MM.1S (cell line): ENCODE measurements around the gene TEKT3.

ENCODE experiments used
- DNase-seq: peaks from one replicate; pipeline ENCODE4 v3.0.0-alpha.2; 2015
- H2AFZ ChIP-seq: fragments of 300-600 bp; sonication (generic); 2 replicates; pipeline ENCODE4 v1.6.0; 2016; ENCODE audit warnings: antibody characterized with exemption, low read length
- H3F3A ChIP-seq: fragments of 300-600 bp; sonication (generic); 2 replicates; pipeline ENCODE4 v1.6.1; 2016; ENCODE audit warnings: mild to moderate bottlenecking, antibody characterized with exemption, low read length, moderate library complexity, mixed read lengths; ENCODE audit not compliant: insufficient read depth
- H3K27ac ChIP-seq: fragments of 300-600 bp; sonication (generic); 2 replicates; pipeline ENCODE4 v1.5.1; 2016; ENCODE audit warnings: mild to moderate bottlenecking, low read length
- H3K27me3 ChIP-seq: fragments of 300-600 bp; sonication (generic); replicated peaks from 2 replicates; pipeline ENCODE4 v1.6.0; 2016; ENCODE audit warnings: low read length; ENCODE audit not compliant: insufficient read depth
- H3K36me3 ChIP-seq: fragments of 300-600 bp; sonication (generic); replicated peaks from 2 replicates; pipeline ENCODE4 v1.6.1; 2016; ENCODE audit warnings: mild to moderate bottlenecking, low read length, mixed read lengths; ENCODE audit not compliant: insufficient read depth
- H3K4me1 ChIP-seq: fragments of 300-600 bp; sonication (generic); 2 replicates; pipeline ENCODE4 v1.6.1; 2016; ENCODE audit warnings: low read length, mixed read lengths
- H3K4me2 ChIP-seq: fragments of 300-600 bp; sonication (generic); 2 replicates; pipeline ENCODE4 v1.6.0; 2016; ENCODE audit warnings: low read depth, low read length
- H3K4me3 ChIP-seq: fragments of 300-600 bp; sonication (generic); 2 replicates; pipeline ENCODE4 v1.5.1; 2016; ENCODE audit warnings: low read length, mixed read lengths
- H3K79me2 ChIP-seq: fragments of 300-600 bp; sonication (generic); 2 replicates; pipeline ENCODE4 v1.6.1; 2016; ENCODE audit warnings: mixed run types, low read length, mixed read lengths
- H3K9ac ChIP-seq: fragments of 300-600 bp; sonication (generic); 2 replicates; pipeline ENCODE4 v1.6.1; 2016; ENCODE audit warnings: low read length, mixed read lengths
- H3K9me2 ChIP-seq: fragments of 300-600 bp; sonication (generic); replicated peaks from 2 replicates; pipeline ENCODE4 v1.6.1; 2016; ENCODE audit warnings: mild to moderate bottlenecking, low read length, mixed read lengths; ENCODE audit not compliant: insufficient read depth
- H3K9me3 ChIP-seq: fragments of 300-600 bp; sonication (generic); replicated peaks from 2 replicates; pipeline ENCODE4 v1.6.1; 2016; ENCODE audit warnings: mild to moderate bottlenecking, low read length, mixed read lengths; ENCODE audit not compliant: insufficient read depth
- H4K20me1 ChIP-seq: fragments of 300-600 bp; sonication (generic); 2 replicates; pipeline ENCODE4 v1.6.1; 2016; ENCODE audit warnings: mild to moderate bottlenecking, low read length, moderate library complexity, mixed read lengths; ENCODE audit not compliant: insufficient read depth
- EZH2 ChIP-seq: fragments of 300-600 bp; sonication (generic); optimal IDR thresholded peaks from 2 replicates; pipeline ENCODE3; 2017; ENCODE audit warnings: low read depth, mild to moderate bottlenecking, antibody characterized with exemption, low read length, mixed read lengths
- EZH2phosphoT487 ChIP-seq: fragments of 300-600 bp; sonication (generic); IDR thresholded peaks from 2 replicates; pipeline ENCODE4 v1.6.1; 2018; ENCODE audit warnings: antibody characterized with exemption, low read length
- TF ChIP-seq, protein P1 (sequence below): fragments of 300-600 bp; sonication (generic); IDR thresholded peaks from 2 replicates; pipeline ENCODE4 v1.5.1; 2016; ENCODE audit warnings: antibody characterized with exemption, low read length, mixed read lengths

Gene TEKT3

DNA sequence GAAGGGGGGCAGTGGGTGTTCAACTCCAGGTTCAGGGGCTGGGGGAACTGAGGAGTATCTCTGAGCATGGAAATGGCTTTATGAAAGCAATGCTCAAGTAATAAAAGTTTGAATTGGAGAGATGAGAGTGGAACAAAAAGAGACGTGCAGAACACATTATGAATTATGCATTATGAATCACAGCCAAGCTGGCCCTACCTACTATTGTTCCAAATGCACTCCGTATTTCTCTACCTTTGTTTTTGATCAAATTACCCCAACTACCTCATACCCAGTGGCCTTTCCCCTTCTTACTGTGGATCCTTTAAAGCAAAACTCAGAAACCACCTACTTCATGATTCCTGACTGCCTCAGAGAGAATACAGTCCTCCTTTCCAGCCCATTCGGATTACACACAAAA lies 38.1 kb downstream of the TEKT3 start:
- Histone ChIP-seq H4K20me1 (no peaks in the 10 kb centered on the region), H3K27ac (no peak overlapping the region), H3K9ac (no peak overlapping the region), H3K9me3 (no peaks in the 10 kb centered on the region), H3F3A (no peaks in the 10 kb centered on the region), H3K79me2 (no peaks in the 10 kb centered on the region), H3K4me2 (no peak overlapping the region), H3K27me3 (no peaks in the 10 kb centered on the region), H3K36me3 (no peaks in the 10 kb centered on the region), H3K4me1 (no peaks in the 10 kb centered on the region), H3K4me3 (no peak overlapping the region), H3K9me2 (no peaks in the 10 kb centered on the region), H2AFZ (no peak overlapping the region)
- TF ChIP-seq EZH2phosphoT487 (no peak), EZH2 (no peak)
- TF ChIP-seq, protein P1, sequence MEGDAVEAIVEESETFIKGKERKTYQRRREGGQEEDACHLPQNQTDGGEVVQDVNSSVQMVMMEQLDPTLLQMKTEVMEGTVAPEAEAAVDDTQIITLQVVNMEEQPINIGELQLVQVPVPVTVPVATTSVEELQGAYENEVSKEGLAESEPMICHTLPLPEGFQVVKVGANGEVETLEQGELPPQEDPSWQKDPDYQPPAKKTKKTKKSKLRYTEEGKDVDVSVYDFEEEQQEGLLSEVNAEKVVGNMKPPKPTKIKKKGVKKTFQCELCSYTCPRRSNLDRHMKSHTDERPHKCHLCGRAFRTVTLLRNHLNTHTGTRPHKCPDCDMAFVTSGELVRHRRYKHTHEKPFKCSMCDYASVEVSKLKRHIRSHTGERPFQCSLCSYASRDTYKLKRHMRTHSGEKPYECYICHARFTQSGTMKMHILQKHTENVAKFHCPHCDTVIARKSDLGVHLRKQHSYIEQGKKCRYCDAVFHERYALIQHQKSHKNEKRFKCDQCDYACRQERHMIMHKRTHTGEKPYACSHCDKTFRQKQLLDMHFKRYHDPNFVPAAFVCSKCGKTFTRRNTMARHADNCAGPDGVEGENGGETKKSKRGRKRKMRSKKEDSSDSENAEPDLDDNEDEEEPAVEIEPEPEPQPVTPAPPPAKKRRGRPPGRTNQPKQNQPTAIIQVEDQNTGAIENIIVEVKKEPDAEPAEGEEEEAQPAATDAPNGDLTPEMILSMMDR: no peak
- DNase-seq: no peak

DNA sequence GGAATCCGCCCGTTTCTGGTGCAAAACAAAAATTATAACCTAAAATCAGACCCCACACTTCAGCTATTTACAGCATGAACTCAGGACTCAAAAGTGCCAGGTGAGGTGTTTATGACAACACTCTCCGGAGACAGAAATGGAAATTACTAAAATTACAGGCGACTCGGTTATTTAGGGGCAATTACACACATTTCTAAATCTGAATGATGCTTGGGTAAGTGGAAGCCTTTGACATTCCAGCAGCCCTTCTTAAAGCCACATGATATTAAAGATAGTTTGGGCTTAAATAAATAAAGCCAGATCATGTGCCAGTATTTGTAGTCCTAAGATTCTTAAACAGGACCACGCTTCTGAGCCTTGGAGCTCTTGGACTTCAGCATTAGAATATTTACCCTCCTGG lies 39.6 kb downstream of the TEKT3 start:
- TF ChIP-seq, protein P1: no peak
- TF ChIP-seq EZH2 (no peak), EZH2phosphoT487 (no peak)
- Histone ChIP-seq H3K27ac (no peak overlapping the region), H3K27me3 (no peaks in the 10 kb centered on the region), H3K9me3 (no peaks in the 10 kb centered on the region), H3K4me3 (no peak overlapping the region), H3F3A (no peaks in the 10 kb centered on the region), H4K20me1 (no peaks in the 10 kb centered on the region), H3K79me2 (no peaks in the 10 kb centered on the region), H3K9me2 (no peaks in the 10 kb centered on the region), H3K9ac (no peak overlapping the region), H3K4me1 (no peaks in the 10 kb centered on the region), H3K36me3 (no peaks in the 10 kb centered on the region), H2AFZ (no peak overlapping the region), H3K4me2 (no peak overlapping the region)
- no peak for DNase-seq

DNA sequence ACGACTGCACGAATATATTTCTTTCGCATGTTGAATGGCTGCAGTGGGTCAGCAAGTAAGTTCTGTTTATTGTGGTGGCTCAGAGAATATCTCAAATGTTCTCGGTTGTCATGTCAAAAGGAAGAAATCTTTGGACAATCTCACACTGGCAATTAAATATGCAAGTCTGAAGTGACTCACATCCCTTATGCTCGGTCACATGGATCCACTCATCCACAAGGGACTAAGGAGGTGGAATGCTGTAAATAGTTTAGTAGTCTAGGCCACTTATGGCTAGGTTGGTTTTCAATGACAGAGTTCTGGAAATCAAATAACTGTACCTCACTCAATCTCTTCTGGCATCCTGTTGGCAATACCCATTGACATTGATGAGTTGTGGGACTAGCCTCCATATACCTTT lies 43.2 kb downstream of the TEKT3 start:
- H3F3A ChIP-seq: no peaks in the 10 kb centered on the region
- no peak overlapping the region for H3K4me3 ChIP-seq
- no peak overlapping the region for H3K9ac ChIP-seq
- DNase-seq: no peak
- H3K79me2 ChIP-seq: no peaks in the 10 kb centered on the region
- H4K20me1 ChIP-seq: no peaks in the 10 kb centered on the region
- TF ChIP-seq EZH2 (no peak), EZH2phosphoT487 (no peak)
- TF ChIP-seq, protein P1: no peak
- H3K9me2 ChIP-seq: no peaks in the 10 kb centered on the region
- H2AFZ ChIP-seq: no peak overlapping the region
- no peaks in the 10 kb centered on the region for H3K27me3 ChIP-seq
- no peaks in the 10 kb centered on the region for H3K36me3 ChIP-seq
- H3K9me3 ChIP-seq: no peaks in the 10 kb centered on the region
- H3K27ac ChIP-seq: no peak overlapping the region
- no peak overlapping the region for H3K4me2 ChIP-seq
- H3K4me1 ChIP-seq: no peaks in the 10 kb centered on the region
